ES-I3 (cell line): ENCODE measurements around the gene SLC2A8.

Experiments
- H3K36me3 ChIP-seq: 2 replicates; pipeline ENCODE4 v1.6.1; 2013; ENCODE audit warnings: mild to moderate bottlenecking, low read length, control low read depth, moderate library complexity; ENCODE audit not compliant: insufficient read depth
- H3K4me1 ChIP-seq: 2 replicates; pipeline ENCODE4 v1.6.1; 2013; ENCODE audit warnings: mild to moderate bottlenecking, control low read depth, low read length; ENCODE audit not compliant: insufficient read depth
- H3K9ac ChIP-seq: 2 replicates; pipeline ENCODE4 v1.6.1; 2013; ENCODE audit warnings: low read depth, mild to moderate bottlenecking, low read length, moderate library complexity
- H3K9me3 ChIP-seq: 2 replicates; pipeline ENCODE4 v1.6.1; 2013; ENCODE audit warnings: mild to moderate bottlenecking, low read length, moderate library complexity; ENCODE audit not compliant: control insufficient read depth, insufficient read depth

SLC2A8 gene

DNA sequence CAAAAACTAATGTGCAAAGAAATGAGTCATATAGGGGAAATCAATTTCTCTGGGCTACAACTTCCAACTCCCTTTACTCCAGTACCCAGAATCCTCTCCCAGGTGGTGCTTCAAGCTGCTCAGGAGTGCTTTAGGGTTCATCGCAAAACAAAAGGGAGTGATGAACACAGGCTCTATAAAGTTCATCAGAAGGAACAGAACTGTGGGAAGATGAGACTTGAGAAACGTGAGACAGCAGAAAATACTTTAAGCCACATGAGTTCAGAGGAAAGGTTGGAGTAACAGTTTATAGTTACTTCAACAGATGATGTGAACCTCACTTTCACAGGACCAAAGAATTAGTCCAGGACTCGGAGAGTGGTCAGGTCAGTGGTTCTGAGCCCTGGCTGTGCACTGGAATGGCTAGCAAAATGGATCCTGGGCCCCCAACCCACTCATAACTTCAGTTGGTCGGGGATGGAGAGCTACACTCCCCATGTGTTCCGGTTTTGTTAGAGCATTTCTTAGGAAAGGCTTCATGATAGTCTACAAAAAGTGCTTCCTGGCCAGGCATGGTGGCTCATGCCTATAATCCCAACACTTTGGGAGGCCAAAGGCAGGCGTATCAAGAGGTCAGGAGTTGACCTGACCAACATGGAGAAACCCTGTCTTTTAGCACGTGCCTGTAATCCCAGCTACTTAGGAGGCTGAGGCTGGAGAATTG, 49.9 kb downstream of the SLC2A8 start:
- Histone ChIP-seq H3K36me3 (peaks cover 68% of the 10 kb centered on the region), H3K9me3 (no peaks in the 10 kb centered on the region; the same call in 1 of the 2 replicates), H3K9ac (no peak overlapping the region), H3K4me1 (peaks cover 4% of the 10 kb centered on the region; the same call in 1 of the 2 replicates)

DNA sequence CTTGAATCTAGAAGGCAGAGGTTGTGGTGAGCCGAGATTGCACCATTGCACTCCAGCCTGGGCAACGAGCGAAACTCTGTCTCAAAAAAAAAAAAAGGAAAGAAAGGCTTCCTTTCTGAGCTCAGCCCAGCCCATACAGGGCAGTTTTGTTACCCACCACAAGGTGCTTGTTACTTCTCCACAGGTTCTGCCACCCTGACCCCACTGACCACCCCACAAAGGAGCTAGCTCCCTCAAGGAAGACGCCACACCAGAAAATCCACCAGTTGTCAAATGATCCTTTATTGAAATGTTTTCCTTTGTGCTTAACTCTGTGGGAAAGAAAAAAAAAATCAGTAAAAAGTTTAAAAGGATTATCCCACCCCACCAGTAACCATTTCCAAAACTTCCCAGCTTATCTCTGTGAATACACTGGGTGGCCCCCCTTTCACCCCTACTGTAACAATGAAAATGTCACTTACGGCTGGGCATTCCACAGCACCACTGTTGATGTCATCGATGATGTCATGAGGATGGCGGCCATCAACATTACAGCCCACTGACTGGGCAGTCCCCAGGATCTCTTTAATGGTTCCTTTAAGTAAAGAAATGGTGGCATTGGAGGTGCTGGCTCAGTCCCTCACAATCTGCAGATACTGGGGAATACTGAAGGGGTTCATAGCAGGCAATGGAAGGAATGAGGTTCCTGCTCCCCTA, 50.6 kb downstream of the SLC2A8 start:
- peaks cover 68% of the 10 kb centered on the region for H3K36me3 ChIP-seq

DNA sequence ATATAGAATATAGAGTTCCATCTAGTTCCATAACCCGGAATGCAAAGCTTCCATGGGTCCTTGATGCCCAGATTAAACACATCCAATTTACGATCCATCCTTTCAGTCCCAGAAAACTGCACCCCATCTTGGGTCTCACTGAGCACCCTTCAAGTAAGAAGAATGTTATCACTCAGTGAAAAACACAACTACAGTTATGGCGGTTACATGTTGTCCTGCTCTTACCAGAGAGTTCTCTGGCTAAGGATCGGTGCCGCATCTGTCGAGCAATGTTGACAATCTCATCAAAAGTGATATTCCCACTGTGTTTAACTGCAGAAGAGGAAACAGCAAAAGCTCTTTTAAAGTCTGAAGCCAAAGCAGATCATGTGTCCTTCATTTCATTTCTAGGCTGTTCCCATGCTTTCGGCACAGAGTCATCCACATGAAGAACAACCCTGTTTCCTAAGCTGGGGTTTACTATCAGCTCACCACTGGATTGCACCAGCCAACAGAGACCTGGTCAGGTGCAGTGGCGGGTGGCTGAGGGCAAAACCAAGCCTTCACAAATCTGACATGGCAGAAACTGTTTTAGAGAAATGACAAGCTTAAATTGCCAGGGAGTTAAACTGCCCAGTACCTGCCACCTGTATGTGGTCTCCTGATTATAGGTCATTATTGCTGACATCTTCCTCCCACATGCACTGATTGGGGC, 51.3 kb downstream of the SLC2A8 start:
- Histone ChIP-seq H3K9me3 (no peaks in the 10 kb centered on the region; the same call in 1 of the 2 replicates), H3K9ac (peak overlapping the region; percentile 2; the same call in 1 of the 2 replicates), H3K4me1 (peaks cover 4% of the 10 kb centered on the region; the same call in 1 of the 2 replicates), H3K36me3 (peaks cover 68% of the 10 kb centered on the region)

More for the DNA sequence above, 50.6 kb downstream of the SLC2A8 start:
- no peak overlapping the region for H3K9ac ChIP-seq
- no peaks in the 10 kb centered on the region; the same call in 1 of the 2 replicates for H3K9me3 ChIP-seq
- H3K4me1 ChIP-seq: peaks cover 4% of the 10 kb centered on the region; the same call in 1 of the 2 replicates

- peak overlapping the region; percentile 86 for H3K9ac ChIP-seq
- H3K9me3 ChIP-seq: no peaks in the 10 kb centered on the region; the same call in 1 of the 2 replicates
- peaks cover 4% of the 10 kb centered on the region; the same call in 1 of the 2 replicates for H3K4me1 ChIP-seq
- peaks cover 61% of the 10 kb centered on the region for H3K36me3 ChIP-seq
Observed at GRCh38 chr9:127449332-127449966, 52.5 kb downstream of the SLC2A8 start.

DNA sequence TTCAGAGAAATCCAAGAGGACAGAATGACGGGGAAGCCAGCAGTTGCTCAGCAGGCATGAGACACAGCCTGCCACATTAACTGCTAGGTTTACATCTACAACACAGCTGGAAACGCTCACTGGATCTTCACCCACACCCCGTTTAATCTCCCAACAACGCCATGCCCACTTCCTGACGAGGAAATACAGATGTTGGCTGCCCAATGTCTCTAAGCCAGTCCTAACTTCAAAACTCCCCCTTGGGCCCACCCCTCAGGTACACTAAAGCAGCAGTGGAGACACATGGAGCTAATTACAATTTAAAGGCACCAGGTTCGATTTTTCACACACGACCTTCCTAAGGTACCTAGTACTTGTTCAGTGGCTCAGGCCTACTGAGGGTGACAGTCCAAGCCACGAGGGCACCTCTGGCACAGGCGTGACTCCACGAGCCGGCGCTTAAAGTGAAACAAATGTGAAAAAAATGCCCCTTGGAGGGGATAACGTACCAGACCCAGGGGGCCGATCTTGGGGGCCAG, 53.3 kb downstream of the SLC2A8 start:
- Histone ChIP-seq H3K4me1 (peaks cover 4% of the 10 kb centered on the region; the same call in 1 of the 2 replicates), H3K9ac (peak overlapping the region; percentile 86), H3K9me3 (no peaks in the 10 kb centered on the region), H3K36me3 (peaks cover 53% of the 10 kb centered on the region)

GRCh38 chr9:127450830-127451607, 54.0 kb downstream of the SLC2A8 start, which contains the start of the genes LRSAM1 and RPL12:
TSS of gene LRSAM1 (plus strand) at chr9:127451510. CDS start at chr9:127454528, 3,018 bp downstream.
TSS of gene RPL12 (minus strand) at chr9:127451406. CDS start at chr9:127451317, 89 bp downstream.
- Histone ChIP-seq H3K36me3 (peaks cover 50% of the 10 kb centered on the region), H3K9ac (peak within 1 kb of the TSS; percentile 86), H3K4me1 (peaks cover 4% of the 10 kb centered on the region; the same call in 1 of the 2 replicates)

GRCh38 chr9:127451608-127451857, 54.6 kb downstream of the SLC2A8 start:
- Histone ChIP-seq H3K9ac (peak overlapping the region; percentile 86), H3K36me3 (peaks cover 45% of the 10 kb centered on the region), H3K9me3 (no peaks in the 10 kb centered on the region), H3K4me1 (peaks cover 4% of the 10 kb centered on the region; the same call in 1 of the 2 replicates)

More at GRCh38 chr9:127450830-127451607, 54.0 kb downstream of the SLC2A8 start, which contains the start of the genes LRSAM1 and RPL12:
- H3K9me3 ChIP-seq: no peaks in the 10 kb centered on the region

GRCh38 chr9:127451858-127452656, 55.1 kb downstream of the SLC2A8 start:
- H3K9me3 ChIP-seq: no peaks in the 10 kb centered on the region
- H3K4me1 ChIP-seq: peaks cover 4% of the 10 kb centered on the region; the same call in 1 of the 2 replicates
- H3K36me3 ChIP-seq: peaks cover 40% of the 10 kb centered on the region
- H3K9ac ChIP-seq: peak overlapping the region; percentile 86

GRCh38 chr9:127452691-127453090, 55.7 kb downstream of the SLC2A8 start:
- no peak overlapping the region for H3K9ac ChIP-seq
- H3K9me3 ChIP-seq: no peaks in the 10 kb centered on the region
- peaks cover 4% of the 10 kb centered on the region; the same call in 1 of the 2 replicates for H3K4me1 ChIP-seq
- peaks cover 33% of the 10 kb centered on the region for H3K36me3 ChIP-seq

GRCh38 chr9:127455324-127455992, 58.5 kb downstream of the SLC2A8 start:
- Histone ChIP-seq H3K9me3 (no peaks in the 10 kb centered on the region), H3K9ac (no peak overlapping the region), H3K36me3 (peaks cover 6% of the 10 kb centered on the region), H3K4me1 (no peaks in the 10 kb centered on the region)

DNA sequence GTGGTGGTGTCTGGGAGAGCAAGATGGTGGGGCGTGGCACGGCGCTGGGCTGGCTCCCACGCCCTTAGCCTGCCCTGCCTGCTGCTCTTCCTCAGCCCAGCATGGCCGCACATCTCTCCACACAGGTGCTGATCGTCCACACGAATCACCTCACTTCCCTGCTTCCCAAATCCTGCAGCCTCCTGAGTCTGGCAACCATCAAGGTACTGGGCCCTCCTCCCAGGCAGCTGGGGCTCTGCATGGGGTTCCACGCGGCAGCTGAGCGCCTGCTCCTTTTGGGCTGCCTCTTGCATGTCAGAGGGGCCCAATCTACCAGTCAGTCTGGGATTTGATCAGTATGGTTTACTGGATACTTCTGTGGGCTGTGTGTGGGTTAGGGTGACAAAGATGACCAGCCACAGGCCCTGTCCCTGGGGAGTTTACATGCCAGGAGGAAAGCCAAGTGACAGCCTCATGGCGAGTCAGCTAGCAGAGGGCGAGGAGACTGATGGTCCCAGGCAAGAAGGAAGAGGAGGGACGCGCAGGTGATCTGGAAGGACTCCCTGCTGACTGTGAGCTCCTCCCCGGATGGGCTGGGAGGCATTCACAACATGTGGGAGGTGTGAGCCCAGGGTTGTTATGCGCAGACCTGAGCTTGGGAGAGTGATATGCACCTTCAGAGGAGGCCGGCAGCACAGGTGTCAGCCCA, 60.4 kb downstream of the SLC2A8 start:
- Histone ChIP-seq H3K36me3 (no peaks in the 10 kb centered on the region; the same call in 1 of the 2 replicates), H3K9me3 (no peaks in the 10 kb centered on the region), H3K4me1 (no peaks in the 10 kb centered on the region), H3K9ac (no peak overlapping the region)
